Stimulated activated CD8-positive, alpha-beta memory T cell treated with anti-CD3 and anti-CD28 coated beads, Interleukin-12 subunit alpha, Interleukin-12 subunit beta, amount 100 ng/mL, for 24 hours (primary cell): Measurements from ENCODE around the gene NLGN1.
"Not testable (repeated sequence)": the region's sequence is repeated elsewhere in the genome, so short reads cannot be mapped to it uniquely, and the experiment has no call there.

Source experiments
- DNase-seq: peaks from one replicate; pipeline ENCODE4 v3.0.0-alpha.2; 2020; ENCODE audit errors: extremely low read depth

NLGN1 gene

DNA sequence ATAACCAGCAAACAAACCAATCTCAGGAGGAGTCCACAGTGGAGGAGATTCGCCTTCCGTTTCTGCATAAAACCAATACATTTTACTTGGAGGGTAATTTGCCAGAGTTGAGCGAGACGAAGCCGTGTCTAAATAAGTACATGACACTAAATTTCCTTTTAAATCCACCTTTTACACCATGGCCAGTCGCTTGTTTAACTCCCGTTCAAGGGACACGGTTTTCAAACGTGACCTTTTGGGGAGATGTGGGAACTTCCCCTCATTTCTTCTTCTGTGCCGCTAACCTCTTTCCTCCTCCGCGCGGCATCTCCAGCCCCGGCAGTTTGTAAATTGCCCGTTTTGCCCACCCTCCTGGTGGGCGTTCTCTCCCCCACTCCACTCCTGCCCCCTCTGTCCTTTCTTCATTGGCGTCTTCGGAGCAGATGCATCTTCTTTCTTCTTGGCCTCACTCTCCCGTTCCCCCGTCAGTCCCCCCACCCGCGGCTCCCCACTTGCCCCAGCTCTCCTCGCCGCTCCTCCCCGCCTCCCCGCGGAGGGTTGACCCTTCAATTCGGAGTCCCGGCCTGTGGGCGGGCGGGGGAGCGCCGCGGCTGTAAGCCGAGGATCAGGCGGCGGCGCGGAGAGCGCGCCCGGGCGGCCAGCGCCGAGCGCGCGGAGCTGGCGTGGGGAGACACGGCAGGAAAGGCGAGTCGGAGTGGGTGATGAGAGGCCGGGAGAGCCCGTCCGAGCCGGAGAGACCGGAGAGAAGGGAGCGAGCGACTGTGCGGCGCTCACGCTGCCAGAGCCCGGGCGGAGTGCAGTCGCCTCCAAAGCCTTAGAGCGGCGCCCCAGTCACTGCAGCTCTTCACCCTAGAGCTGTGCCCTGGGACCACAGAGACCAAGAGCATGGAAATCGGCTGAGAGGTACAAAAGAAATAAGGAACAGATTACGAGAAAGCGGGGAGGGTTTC, at the start of gene NLGN1:
NLGN1 (plus strand) TSS at position 584 of the 950 bp plus-strand sequence.
- DNase-seq, result no peak

DNA sequence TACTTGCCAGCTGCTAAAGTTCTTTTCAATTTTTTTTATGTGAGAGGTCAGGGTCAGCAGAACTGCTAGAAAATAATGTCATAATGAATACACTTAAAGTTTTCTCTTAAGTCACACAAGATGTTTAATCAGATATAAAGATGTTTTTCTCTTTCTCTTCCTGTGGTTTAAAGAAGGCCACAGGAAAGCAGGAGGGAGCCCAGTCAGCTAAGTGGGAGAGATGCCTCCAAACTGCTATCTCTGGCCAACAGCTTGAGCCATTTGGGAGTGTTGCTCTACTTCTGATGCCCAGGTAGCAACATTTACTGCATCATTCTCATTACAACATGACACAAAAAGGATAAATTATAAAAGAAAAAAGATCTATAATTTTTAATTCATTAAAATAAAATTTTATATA, 45.7 kb upstream of the NLGN1 start:
- no peak for DNase-seq

DNA sequence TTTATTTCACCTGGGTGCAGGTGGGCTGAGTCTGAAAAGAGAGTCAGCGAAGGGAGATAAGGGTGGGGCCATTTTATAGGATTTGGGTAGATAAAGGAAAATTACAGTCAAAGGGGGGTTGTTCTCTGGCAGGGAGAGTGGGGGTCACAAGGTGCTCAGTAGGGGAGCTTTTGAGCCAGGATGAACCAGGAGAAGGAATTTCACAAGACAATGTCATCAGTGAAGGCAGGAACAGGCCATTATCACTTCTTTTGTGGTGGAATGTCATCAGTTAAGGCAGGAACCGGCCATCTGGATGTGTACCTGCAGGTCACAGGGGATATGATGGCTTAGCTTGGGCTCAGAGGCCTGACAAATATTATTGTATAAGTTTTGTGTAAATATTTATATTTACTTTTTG, 44.4 kb upstream of the NLGN1 start:
- not testable (repeated sequence) for DNase-seq

DNA sequence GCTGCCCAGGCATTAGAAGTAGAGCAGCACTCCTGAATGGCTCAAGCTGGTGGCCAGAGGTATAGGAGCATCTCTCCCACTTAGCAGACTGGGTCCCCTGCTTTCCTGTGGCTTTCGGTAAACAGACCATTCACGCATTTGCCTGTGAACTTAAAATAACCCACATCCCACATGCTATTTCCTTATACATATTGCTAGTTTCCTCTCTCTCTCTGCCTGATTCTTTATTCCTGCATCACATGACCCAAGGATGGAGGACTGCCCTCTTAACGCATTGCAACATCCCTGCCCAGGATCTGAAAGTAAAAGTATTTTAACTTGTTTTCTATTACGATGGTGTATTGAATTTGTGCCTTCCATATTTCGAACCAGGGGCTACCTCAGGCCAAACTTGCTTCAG, 43.4 kb upstream of the NLGN1 start:
- DNase-seq, result no peak

DNA sequence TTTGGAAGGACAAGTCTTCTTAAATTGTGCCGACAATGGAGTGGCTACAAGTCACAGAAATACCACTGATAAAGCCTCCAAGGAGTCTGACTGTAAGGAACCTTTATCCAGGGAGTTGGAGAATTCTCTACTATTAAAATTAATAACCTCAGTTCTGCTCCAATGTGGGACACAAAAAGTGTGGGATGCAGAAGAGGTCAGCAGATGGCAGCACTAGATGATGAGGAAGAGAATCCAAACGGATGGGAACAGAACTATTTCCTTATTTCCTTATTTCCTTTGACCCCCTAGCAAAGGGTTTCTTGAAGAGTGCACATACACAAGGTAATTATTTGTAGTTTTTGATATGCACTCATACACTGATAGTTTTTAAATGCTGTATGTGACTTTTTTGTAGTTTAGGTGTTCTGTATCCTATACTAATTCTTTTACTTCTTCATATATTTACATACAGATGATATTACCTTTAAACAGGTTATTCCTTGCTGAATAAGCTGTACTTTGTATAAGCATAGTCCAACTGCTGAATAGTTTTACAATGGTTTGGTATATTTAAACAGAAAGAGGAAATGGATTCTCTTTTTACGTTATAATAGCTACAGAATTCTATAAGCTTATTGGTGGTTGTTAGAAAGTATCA, 25.6 kb upstream of the NLGN1 start:
- no peak for DNase-seq

DNA sequence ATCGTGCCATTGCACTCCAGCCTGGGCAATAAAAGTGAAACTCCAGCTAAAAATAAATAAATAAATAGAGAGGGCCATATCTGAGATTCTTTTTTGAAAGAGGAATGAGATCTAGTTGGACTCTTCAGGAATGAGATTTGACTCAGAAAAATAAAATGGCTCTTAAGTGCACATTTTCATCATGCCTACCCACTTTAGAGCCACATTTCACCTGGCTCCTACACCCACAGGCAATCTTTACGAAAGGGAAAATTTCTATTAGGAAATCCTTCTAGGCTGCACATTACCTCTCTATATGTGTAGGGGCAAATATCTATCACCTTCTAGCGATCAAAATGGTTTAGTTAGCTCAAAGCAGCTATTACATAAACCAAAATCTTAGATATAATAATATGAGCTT, 16.9 kb upstream of the NLGN1 start:
- no peak for DNase-seq

DNA sequence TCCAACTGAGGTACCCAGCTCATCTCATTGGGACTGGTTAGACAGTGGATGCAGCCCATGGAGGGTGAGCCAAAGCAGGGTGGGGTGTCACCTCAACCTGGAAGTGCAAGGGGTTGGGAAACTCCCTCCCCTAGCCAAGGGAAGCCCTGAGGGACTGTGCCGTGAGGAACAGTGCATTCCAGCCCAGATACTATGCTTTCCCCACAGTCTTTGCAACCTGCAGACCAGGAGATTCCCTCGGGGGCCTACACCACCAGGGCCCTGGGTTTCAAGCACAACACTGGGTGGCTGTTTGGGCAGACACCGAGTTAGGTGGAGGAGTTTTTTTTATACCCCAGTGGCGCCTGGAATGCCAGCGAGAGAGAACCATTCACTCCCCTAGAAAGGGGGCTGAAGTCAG, 15.6 kb upstream of the NLGN1 start:
- not testable (repeated sequence) for DNase-seq

DNA sequence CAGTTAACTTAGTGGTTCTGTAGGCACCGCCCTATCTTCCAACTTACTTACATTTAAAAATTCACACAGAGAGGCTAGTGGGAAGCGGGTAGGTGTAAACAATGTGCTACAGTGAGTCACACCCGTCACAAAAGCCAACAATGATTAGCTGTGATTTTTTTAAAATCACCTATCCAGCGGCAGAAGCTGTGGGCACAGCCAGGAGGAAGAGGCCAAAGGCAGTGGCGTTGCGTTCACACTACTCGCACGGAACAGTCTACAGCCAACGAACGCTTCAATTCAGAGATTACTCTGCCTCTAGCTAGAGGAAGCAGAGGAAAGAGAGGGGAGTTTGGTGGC, 2.5 kb upstream of the NLGN1 start:
- DNase-seq, result no peak

DNA sequence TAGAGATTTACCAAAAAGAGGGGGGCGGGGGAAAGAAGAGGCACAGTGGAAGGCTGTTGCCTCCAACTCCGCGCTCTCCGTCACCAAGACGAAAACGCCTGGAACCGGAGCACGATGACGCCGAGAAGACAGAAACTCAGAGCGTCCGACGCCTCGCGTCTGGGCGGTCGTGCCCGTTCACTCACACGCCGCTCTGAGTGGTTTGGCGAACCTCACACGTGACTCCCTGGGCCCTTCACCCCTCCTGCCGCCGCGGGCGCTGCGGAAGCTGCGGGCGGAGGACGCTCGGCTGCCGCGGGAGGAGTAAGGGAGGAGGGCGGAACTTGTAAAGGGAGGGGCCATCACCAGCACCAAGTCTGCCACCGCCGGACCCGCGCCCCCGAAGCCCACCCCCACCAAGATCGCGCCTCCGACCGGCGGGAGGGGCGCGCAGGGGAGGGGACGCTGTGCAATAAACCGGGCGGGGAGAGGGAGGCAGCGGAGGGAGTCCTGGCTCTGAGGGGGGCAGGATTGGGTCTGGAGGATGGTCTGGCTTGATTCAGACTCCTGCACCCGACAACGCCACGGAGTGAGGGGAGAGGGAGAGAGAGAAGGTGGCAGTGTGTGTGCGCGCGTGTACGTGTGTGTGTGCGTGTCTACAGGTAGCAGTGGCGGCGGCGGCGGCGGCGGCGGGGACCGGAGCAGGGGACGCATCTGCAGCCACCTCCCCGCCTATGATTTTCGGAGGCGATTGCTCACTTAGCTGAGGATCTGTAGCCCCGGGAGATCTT, 1.9 kb upstream of the NLGN1 start:
- no peak for DNase-seq

DNA sequence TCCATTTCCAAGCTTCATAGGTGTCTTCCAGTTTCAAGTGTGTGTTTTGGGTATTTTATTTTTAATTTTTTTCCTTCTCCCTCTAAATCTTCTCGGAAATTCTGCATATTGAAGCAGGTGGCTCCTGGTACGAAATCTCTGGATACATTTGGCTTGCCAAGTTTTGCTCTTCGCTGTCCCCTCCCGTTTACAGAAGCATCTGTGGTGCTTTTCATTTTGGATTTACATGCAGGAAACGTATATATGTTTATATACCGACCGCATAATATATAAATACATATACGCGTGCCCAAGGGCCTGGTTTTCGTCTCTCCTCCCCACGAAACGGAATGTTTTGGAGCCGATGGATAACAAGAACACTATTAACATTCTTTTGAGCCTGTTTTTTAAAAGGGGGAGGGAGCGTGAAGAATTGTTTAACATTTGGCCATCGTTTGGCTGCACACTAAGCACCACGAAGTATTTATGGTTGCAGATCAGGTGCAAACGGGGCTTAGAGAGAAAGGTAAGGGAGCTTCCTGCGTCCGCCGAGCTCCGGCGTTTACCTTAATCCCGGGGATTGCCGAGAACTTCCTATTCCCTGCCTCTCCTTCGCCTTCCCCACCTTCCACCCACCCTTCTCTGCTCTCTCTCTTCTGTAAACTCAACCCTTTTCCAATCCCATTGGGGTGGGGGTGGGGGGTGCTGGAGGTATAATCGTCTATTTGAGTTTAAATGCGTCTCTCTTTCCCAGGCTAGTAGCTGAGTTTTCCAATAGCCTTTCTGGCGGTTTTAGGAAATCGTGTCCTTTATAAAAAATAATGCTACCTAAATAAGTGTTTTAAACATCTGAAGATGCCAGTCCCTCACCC, 1.1 kb upstream of the NLGN1 start:
- no peak for DNase-seq

DNA sequence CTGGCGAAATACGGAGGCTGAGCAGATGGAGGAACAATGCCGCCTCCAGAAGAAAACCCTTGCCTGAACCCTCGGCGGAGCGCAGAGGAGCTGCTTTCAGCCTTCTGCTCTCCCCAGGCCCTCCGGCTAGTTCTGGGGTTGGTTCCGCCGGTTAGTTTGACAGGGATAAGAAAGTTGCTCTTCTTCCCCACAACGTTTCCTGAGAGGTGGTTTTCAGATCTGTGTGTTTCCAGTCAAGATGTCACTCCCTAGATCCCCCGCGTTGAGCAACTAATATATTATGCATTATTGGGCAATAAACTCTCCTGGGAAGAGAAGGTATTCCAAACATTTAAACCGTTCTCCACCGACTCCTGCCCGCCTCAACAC, 551 bp downstream of the NLGN1 start:
- no peak for DNase-seq

DNA sequence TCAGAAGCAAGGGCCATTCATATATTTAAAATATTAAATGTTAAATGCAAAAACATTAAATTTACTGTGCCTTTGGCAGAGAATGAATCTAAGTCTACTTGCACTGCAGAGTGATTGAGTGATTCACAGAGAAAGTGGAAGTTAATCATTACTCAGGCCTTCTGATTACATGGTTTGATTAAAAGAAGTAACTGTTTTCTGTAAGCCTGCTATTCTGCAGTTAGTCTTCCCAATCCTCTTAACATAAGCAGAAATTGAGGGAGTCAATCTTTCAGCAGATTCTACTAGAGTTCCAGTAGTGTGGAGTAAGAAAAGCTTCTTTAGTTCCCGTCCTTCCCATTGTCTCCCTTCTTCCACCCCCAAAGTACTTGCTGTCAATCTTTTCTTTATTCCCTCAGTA, 1.5 kb downstream of the NLGN1 start:
- DNase-seq, result no peak

DNA sequence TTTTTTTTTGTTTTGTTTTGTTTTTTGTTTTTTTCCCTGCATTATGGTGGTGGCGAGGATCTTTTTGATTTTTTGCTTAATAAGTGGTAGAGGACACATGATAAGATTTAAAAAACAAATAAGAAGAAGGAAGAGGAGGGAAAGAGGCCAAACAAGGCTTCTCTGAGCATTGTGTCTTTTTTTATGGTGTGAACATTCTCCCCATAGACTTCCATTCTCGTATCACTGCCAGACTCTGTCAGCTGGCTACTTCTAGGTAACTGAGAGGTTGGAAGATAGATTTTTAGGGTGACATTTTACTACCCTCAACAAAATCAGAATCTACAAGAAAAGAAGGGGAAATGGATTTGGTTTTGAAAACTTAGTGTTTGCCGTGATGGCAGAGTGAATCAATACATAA, 3.8 kb downstream of the NLGN1 start:
- DNase-seq, result no peak

DNA sequence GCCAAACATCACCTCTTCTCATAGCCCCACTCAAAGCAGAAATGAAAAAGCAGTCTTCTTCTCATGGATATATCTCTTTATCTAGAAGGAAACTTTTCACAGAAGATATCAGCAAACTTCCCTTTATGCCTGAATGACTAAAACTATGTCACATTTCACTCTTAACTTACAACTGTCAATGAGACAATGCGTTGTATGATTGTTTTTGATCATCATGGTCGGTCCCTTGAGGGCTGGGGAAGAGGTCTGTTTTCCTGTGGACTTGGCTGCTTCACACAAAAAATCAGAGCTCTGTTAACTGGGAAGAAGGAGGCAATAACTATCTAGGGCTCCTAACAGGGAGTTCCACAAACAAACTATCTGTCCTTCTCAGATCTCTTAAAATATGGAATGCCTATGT, 5.1 kb downstream of the NLGN1 start:
- DNase-seq, result no peak

DNA sequence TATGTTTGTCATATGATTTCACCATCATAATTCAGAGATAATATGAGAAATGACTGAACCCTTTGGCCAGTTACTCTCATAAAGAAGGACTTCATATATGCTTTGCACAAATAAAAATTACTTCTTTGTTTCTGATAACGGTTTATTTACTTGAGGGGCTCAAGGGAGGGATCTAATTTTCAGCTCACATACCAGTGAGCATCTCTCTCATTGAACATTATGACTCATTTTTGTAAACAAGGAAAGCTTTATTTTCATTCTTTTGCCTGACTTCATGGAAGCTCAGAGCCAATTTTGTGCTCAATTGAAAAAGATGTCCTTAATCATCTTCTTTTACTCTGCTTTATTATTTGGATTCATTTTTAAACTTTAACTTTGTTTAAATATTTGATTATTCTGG, 5.8 kb downstream of the NLGN1 start:
- no peak for DNase-seq

DNA sequence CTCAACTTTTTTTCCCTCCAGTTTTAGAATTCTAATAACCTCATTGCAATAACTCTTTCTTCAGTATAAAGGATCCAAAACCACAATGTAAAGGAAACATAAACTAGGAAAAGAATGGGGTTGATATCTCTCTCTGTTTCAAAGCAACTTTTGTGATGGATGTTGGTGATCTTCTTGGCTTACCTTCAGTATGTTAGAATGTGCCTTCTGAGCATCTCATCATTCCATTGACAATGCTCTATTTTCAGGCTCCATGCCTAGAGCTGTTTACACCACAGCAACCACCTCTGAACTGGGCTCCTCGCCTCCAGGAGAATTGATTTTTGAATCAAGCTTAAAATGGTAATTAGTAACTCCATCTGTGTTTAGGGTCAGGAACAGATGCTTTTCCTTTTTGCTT, 6.6 kb downstream of the NLGN1 start:
- no peak for DNase-seq

DNA sequence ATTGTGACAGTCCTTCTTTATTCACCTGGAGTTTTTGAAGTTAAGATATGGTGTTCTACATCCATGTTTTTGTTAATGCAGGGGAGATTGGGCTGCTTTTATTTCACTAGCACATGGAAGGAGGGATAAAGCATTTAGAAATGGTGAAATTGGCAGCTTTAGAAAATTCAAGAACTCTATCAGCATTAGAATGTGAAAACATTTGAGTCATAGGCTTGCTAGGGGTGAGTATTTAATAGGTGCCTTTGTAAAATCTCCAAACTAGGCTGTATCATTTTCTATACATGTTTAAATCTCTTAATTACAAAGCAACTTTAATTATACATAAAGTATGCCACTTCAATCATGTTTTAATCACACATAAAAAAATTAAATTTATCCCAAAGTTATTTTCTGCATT, 12.9 kb downstream of the NLGN1 start:
- DNase-seq, result no peak

DNA sequence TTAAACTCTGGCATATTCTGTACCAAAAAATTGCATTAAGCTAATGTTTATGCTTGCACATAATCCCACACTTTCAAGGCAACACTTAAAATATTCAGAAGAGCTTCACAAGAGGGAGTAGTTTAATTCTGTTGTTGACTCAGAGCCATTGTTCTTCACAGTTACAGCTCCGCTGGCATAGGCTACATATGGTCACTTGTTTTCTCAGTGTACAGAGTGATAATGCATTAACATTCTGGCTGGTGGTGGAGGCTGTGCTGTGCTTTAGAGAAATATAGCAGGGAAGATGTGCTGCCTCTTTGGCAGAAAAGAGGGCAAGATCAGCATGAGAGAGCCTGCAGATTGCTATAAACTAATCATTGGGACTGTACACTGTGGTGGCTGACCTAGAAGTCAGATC, 13.3 kb downstream of the NLGN1 start:
- DNase-seq, result no peak

DNA sequence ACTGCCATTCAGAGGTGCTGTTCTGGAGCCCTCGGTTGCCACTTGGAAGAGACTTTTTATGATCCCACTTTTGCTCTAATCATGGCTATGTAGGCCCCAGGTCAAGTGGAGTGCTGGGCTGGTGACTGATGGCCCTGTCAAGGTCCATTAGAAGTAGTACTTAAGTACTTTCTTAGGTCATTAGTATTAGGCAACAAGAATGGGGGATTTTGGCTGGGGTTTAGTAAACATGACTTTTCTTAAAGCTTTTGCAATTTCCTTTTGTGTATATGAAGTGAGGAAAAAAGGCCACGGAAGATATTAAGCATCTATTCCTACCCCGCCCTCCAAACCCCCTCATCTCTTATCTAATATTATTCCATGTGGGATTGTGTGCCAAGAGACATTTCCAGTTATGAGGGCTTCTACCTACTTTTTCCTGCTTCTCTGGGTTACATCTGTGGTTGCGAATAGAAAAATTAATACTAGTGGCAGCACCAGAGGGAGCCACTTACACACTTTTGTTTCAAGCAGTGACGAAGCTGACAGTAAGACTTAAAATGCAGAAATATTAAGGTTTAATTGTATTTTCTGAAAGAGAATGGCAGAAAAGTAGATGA, 13.9 kb downstream of the NLGN1 start:
- DNase-seq, result no peak

DNA sequence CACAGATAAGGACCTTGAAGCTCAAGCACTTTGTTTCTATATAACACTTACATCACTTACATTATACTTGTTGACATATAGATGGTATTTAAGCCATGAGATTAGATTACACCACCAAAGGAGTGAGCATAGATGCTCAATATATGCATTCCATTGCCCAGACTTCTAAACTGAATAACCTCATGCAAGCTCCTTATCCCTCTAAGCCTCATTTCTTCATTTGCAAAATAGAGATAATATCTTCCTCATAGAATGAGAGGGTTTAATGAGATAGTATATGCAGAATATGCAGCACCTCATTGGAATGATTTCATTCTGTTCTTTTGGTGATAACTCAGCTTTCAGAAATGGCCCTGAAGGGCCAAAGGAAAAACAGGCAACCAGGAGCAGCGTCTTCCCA, 18.5 kb downstream of the NLGN1 start:
- DNase-seq, result no peak

DNA sequence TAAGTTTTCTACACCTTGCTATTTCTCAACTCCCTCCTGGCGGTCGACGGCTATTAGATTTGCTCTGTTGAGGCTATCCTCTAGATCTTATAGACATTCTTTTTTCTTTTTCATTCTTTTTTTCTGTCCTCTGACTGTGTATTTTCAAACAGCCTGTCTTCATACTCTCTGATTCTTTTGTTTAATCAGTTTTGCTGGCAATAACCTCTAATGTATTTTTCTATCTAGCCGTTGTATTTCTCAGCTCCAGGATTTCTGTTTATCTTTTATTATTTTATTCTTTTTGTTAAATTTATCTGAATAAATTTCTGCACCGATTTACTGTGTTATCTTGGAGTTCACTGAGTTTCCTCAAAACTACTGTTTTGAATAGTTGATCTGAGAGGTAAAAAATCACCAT, 31.5 kb downstream of the NLGN1 start:
- no peak for DNase-seq
